H1 (cell line): ENCODE measurements around the gene PDE4D. TPM values are rescaled to one million over a fixed set of nuclear protein-coding genes. Genes with fewer than 3 reads are reported as not detected.

Source experiments
- KDM1A ChIP-seq: fragments of 200-600, 300-600 bp; sonication (generic); IDR thresholded peaks from 2 replicates; pipeline ENCODE4 v1.7.1; 2016; ENCODE audit warnings: mild to moderate bottlenecking, low read length, borderline replicate concordance
- NANOG ChIP-seq: IDR thresholded peaks from 2 replicates; pipeline ENCODE4 v1.6.1; 2011; ENCODE audit warnings: low read length, low read depth, mild to moderate bottlenecking, inconsistent platforms; ENCODE audit not compliant: insufficient read depth, poor library complexity, severe bottlenecking
- POLR2AphosphoS5 ChIP-seq: IDR thresholded peaks from 2 replicates; pipeline ENCODE4 v1.6.1; 2011; ENCODE audit warnings: low read depth, low read length
- RFX5 ChIP-seq: IDR thresholded peaks from 2 replicates; pipeline ENCODE4 v1.6.1; 2011; ENCODE audit warnings: low read depth, low read length, improper control_type of control experiment, borderline replicate concordance
- TBP ChIP-seq: IDR thresholded peaks from 2 replicates; pipeline ENCODE4 v1.6.1; 2011; ENCODE audit warnings: low read depth, low read length, improper control_type of control experiment
- YY1 ChIP-seq: IDR thresholded peaks from 2 replicates; pipeline ENCODE4 v1.6.1; 2011; ENCODE audit warnings: low read depth, mild to moderate bottlenecking, low read length
- polyA plus RNA-seq, 7 experiments: library from polyadenylated mRNA; depleted of rRNA in 3 of 7; stranded (reverse) in 5 of 7; unstranded in 2 of 7; fragments of >200 nt in 5 of 7; fragments of 200-250 nt in 2 of 7; gene quantifications; 1 replicate in 5 of 7; 2 replicates in 1 of 7; 4 replicates in 1 of 7; pipeline versions ENCODE4 v1.2.1 to v1.2.3, GENCODE V29; 2011 to 2013; ENCODE audit warnings: missing spikeins in 2 of 7, mixed read lengths in 2 of 7
- total RNA-seq: library from RNA; stranded (reverse); fragmentation: NEBNext Ultra II Directional; extraction: Animal tissue kit (Norgen Biotek cat#: 25700); gene quantifications from 2 replicates; pipeline ENCODE4 v1.2.1, GENCODE V29; 2021
- TF ChIP-seq, protein P1 (sequence below): fragments of 300-600 bp; sonication (generic); IDR thresholded peaks from 2 replicates; pipeline ENCODE4 v1.7.1; 2012; ENCODE audit warnings: low read length, moderate library complexity, mild to moderate bottlenecking, inconsistent platforms; ENCODE audit not compliant: insufficient replicate concordance

Gene PDE4D
- total and polyA plus RNA-seq, 2 of the 8 experiments (the other 6 are each of a cell fraction or from before 2014, with no cell fraction given) = 2.3 to 3.7 TPM

- TF ChIP-seq, protein P1, sequence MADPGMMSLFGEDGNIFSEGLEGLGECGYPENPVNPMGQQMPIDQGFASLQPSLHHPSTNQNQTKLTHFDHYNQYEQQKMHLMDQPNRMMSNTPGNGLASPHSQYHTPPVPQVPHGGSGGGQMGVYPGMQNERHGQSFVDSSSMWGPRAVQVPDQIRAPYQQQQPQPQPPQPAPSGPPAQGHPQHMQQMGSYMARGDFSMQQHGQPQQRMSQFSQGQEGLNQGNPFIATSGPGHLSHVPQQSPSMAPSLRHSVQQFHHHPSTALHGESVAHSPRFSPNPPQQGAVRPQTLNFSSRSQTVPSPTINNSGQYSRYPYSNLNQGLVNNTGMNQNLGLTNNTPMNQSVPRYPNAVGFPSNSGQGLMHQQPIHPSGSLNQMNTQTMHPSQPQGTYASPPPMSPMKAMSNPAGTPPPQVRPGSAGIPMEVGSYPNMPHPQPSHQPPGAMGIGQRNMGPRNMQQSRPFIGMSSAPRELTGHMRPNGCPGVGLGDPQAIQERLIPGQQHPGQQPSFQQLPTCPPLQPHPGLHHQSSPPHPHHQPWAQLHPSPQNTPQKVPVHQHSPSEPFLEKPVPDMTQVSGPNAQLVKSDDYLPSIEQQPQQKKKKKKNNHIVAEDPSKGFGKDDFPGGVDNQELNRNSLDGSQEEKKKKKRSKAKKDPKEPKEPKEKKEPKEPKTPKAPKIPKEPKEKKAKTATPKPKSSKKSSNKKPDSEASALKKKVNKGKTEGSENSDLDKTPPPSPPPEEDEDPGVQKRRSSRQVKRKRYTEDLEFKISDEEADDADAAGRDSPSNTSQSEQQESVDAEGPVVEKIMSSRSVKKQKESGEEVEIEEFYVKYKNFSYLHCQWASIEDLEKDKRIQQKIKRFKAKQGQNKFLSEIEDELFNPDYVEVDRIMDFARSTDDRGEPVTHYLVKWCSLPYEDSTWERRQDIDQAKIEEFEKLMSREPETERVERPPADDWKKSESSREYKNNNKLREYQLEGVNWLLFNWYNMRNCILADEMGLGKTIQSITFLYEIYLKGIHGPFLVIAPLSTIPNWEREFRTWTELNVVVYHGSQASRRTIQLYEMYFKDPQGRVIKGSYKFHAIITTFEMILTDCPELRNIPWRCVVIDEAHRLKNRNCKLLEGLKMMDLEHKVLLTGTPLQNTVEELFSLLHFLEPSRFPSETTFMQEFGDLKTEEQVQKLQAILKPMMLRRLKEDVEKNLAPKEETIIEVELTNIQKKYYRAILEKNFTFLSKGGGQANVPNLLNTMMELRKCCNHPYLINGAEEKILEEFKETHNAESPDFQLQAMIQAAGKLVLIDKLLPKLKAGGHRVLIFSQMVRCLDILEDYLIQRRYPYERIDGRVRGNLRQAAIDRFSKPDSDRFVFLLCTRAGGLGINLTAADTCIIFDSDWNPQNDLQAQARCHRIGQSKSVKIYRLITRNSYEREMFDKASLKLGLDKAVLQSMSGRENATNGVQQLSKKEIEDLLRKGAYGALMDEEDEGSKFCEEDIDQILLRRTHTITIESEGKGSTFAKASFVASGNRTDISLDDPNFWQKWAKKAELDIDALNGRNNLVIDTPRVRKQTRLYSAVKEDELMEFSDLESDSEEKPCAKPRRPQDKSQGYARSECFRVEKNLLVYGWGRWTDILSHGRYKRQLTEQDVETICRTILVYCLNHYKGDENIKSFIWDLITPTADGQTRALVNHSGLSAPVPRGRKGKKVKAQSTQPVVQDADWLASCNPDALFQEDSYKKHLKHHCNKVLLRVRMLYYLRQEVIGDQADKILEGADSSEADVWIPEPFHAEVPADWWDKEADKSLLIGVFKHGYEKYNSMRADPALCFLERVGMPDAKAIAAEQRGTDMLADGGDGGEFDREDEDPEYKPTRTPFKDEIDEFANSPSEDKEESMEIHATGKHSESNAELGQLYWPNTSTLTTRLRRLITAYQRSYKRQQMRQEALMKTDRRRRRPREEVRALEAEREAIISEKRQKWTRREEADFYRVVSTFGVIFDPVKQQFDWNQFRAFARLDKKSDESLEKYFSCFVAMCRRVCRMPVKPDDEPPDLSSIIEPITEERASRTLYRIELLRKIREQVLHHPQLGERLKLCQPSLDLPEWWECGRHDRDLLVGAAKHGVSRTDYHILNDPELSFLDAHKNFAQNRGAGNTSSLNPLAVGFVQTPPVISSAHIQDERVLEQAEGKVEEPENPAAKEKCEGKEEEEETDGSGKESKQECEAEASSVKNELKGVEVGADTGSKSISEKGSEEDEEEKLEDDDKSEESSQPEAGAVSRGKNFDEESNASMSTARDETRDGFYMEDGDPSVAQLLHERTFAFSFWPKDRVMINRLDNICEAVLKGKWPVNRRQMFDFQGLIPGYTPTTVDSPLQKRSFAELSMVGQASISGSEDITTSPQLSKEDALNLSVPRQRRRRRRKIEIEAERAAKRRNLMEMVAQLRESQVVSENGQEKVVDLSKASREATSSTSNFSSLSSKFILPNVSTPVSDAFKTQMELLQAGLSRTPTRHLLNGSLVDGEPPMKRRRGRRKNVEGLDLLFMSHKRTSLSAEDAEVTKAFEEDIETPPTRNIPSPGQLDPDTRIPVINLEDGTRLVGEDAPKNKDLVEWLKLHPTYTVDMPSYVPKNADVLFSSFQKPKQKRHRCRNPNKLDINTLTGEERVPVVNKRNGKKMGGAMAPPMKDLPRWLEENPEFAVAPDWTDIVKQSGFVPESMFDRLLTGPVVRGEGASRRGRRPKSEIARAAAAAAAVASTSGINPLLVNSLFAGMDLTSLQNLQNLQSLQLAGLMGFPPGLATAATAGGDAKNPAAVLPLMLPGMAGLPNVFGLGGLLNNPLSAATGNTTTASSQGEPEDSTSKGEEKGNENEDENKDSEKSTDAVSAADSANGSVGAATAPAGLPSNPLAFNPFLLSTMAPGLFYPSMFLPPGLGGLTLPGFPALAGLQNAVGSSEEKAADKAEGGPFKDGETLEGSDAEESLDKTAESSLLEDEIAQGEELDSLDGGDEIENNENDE = no peak
- TF ChIP-seq TBP (no peak), KDM1A (no peak), POLR2AphosphoS5 (no peak), NANOG (no peak), RFX5 (no peak), YY1 (no peak)
Measured at GRCh38 chr5:59816654-59817300, 76.7 kb downstream of the PDE4D start (continued).
